ENCODE data around the gene GALNT16. TPM values are rescaled to one million over a fixed set of nuclear protein-coding genes. Genes with fewer than 3 reads are reported as not detected.
A peak's percentile ranks its signal among the peaks of the same experiment; 100 is the strongest.

The GALNT16 gene
- total RNA-seq, 1 experiment from 2014 or later: 0.33 TPM

GRCh38 chr14:69298131-69299071, 38.4 kb downstream of the GALNT16 start:
- BruUV-seq (replicated peaks): no TSS peak
- ChIA-PET POLR2A (ENCODE audit: unreplicated experiment) (no interaction called here), CTCF (interaction anchor here (1.0 kb wide), 1 partner anchor 11 kb away, joined by 3 read pairs; no protein-coding TSS in a partner anchor)
- H3K27ac ChIP-seq (ENCODE audit: low read length): no peak overlapping the region
- no peaks in the 10 kb centered on the region for H4K20me1 ChIP-seq (ENCODE audit: low read length)
- DNase-seq: no peak
- no peaks in the 10 kb centered on the region for H3K4me1 ChIP-seq (ENCODE audit: insufficient read depth, low read length)
- H3K9me2 ChIP-seq (replicated peaks; ENCODE audit: low read length): no peaks in the 10 kb centered on the region
- H3K9me3 ChIP-seq (ENCODE audit: low read length): no peaks in the 10 kb centered on the region
- H3K36me3 ChIP-seq (ENCODE audit: low read depth, low read length): no peaks in the 10 kb centered on the region
- H3K4me3 ChIP-seq (ENCODE audit: low read length): no peak overlapping the region
- TF ChIP-seq EZH2phosphoT487 (IDR thresholded peaks at IDR 0.05; ENCODE audit: borderline replicate concordance, low read length) (no peak), EZH2 (IDR thresholded peaks at IDR 0.05; ENCODE audit: low read length, unreplicated experiment) (no peak)
- TF ChIP-seq, protein P1, sequence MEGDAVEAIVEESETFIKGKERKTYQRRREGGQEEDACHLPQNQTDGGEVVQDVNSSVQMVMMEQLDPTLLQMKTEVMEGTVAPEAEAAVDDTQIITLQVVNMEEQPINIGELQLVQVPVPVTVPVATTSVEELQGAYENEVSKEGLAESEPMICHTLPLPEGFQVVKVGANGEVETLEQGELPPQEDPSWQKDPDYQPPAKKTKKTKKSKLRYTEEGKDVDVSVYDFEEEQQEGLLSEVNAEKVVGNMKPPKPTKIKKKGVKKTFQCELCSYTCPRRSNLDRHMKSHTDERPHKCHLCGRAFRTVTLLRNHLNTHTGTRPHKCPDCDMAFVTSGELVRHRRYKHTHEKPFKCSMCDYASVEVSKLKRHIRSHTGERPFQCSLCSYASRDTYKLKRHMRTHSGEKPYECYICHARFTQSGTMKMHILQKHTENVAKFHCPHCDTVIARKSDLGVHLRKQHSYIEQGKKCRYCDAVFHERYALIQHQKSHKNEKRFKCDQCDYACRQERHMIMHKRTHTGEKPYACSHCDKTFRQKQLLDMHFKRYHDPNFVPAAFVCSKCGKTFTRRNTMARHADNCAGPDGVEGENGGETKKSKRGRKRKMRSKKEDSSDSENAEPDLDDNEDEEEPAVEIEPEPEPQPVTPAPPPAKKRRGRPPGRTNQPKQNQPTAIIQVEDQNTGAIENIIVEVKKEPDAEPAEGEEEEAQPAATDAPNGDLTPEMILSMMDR (conservative IDR thresholded peaks at IDR 0.05; ENCODE audit: low read depth, low read length): no peak
- H3K27me3 ChIP-seq (ENCODE audit: low read length): peaks cover 52% of the 10 kb centered on the region
- ATAC-seq: no peak
- no peaks in the 10 kb centered on the region for H3F3A ChIP-seq (ENCODE audit: low read length, unreplicated experiment)
- H2AFZ ChIP-seq (ENCODE audit: low read length): no peak overlapping the region
- no peak overlapping the region for H3K9ac ChIP-seq (ENCODE audit: low read length)
- no peaks in the 10 kb centered on the region for H3K79me2 ChIP-seq (ENCODE audit: low read length)
- intact Hi-C loops (cut with micrococcal nuclease): loop anchor here (5.0 kb wide), 1 partner anchor 36 kb away; the partner anchor contains the start of gene GALNT16
- no peak overlapping the region for H3K4me2 ChIP-seq (ENCODE audit: low read length)

GRCh38 chr14:69299286-69300035, 39.5 kb downstream of the GALNT16 start:
- Histone ChIP-seq H3K4me3 (ENCODE audit: low read length) (no peak overlapping the region), H3F3A (ENCODE audit: low read length, unreplicated experiment) (no peaks in the 10 kb centered on the region), H3K9me2 (replicated peaks; ENCODE audit: low read length) (no peaks in the 10 kb centered on the region), H3K9me3 (ENCODE audit: low read length) (no peaks in the 10 kb centered on the region), H3K36me3 (ENCODE audit: low read depth, low read length) (no peaks in the 10 kb centered on the region), H2AFZ (ENCODE audit: low read length) (no peak overlapping the region), H3K27ac (ENCODE audit: low read length) (no peak overlapping the region), H3K27me3 (ENCODE audit: low read length) (peaks cover 62% of the 10 kb centered on the region), H3K4me2 (ENCODE audit: low read length) (no peak overlapping the region), H4K20me1 (ENCODE audit: low read length) (no peaks in the 10 kb centered on the region), H3K9ac (ENCODE audit: low read length) (no peak overlapping the region), H3K4me1 (ENCODE audit: insufficient read depth, low read length) (no peaks in the 10 kb centered on the region), H3K79me2 (ENCODE audit: low read length) (no peaks in the 10 kb centered on the region)
- ATAC-seq: peak; percentile 27; the same call in 1 of the 2 replicates
- no peak for TF ChIP-seq EZH2 (IDR thresholded peaks at IDR 0.05; ENCODE audit: low read length, unreplicated experiment)
- no peak for TF ChIP-seq EZH2phosphoT487 (IDR thresholded peaks at IDR 0.05; ENCODE audit: borderline replicate concordance, low read length)
- TF ChIP-seq, protein P1 (conservative IDR thresholded peaks at IDR 0.05; ENCODE audit: low read depth, low read length): no peak
- ChIA-PET CTCF (interaction anchor here (1.0 kb wide), 1 partner anchor 12 kb away, joined by 3 read pairs; no protein-coding TSS in a partner anchor), POLR2A (ENCODE audit: unreplicated experiment) (no interaction called here)
- intact Hi-C loops (cut with micrococcal nuclease): loop anchor here (5.0 kb wide), 1 partner anchor 37 kb away; the partner anchor contains the start of gene GALNT16
- no TSS peak for BruUV-seq (replicated peaks)
- no peak for DNase-seq

Data from PC-3 (cell line).